Measurements from ENCODE around the gene TUBB2B. TPM values are rescaled to one million over a fixed set of nuclear protein-coding genes. Genes with fewer than 3 reads are reported as not detected.

The TUBB2B gene
- total and polyA plus RNA-seq, 9 donors = 0.67 to 3.6 (median 1.1) TPM

- Histone ChIP-seq H3K27me3 (no peaks in the 10 kb centered on the region), H3K4me3 (no peak overlapping the region), H3K36me3 (no peaks in the 10 kb centered on the region), H3K9me3 (no peaks in the 10 kb centered on the region), H3K4me1 (ENCODE audit: insufficient read depth) (peaks cover 14% of the 10 kb centered on the region), H3K27ac (no peak overlapping the region)
- intact Hi-C loops (cut with DNase I) = no loop called here
- TF ChIP-seq POLR2A (IDR thresholded peaks at IDR 0.05) (no peak), EP300 (IDR thresholded peaks at IDR 0.05) (no peak), CTCF (IDR thresholded peaks at IDR 0.05) (no peak)
- DNase-seq = no peak
- WGBS, 3 donors = 81 to 89% (median 87%) methylated on average over 3 of the region's 3 CpGs
Measured at GRCh38 chr6:3264356-3264755, 36.9 kb upstream of the TUBB2B start.

- 85 to 86% (median 86%) methylated on average over 6 of the region's 6 CpGs for WGBS, 3 donors
- no peak for TF ChIP-seq POLR2A (IDR thresholded peaks at IDR 0.05)
- TF ChIP-seq CTCF (IDR thresholded peaks at IDR 0.05) = no peak
- TF ChIP-seq EP300 (IDR thresholded peaks at IDR 0.05) = no peak
Measured at GRCh38 chr6:3263096-3263495, 35.6 kb upstream of the TUBB2B start.

GRCh38 chr6:3261921-3262320 is 34.5 kb upstream of the TUBB2B start:
- Histone ChIP-seq H3K36me3 (no peaks in the 10 kb centered on the region), H3K4me1 (ENCODE audit: insufficient read depth) (peaks cover 14% of the 10 kb centered on the region), H3K27me3 (no peaks in the 10 kb centered on the region), H3K9me3 (no peaks in the 10 kb centered on the region), H3K27ac (no peak overlapping the region), H3K4me3 (no peak overlapping the region)
- WGBS, 3 donors = 45 to 51% (median 46%) methylated on average over 8 of the region's 8 CpGs
- intact Hi-C loops (cut with DNase I) = no loop called here
- DNase-seq = no peak
- TF ChIP-seq CTCF (IDR thresholded peaks at IDR 0.05) (no peak), EP300 (IDR thresholded peaks at IDR 0.05) (no peak), POLR2A (IDR thresholded peaks at IDR 0.05) (no peak)

More at GRCh38 chr6:3263096-3263495, 35.6 kb upstream of the TUBB2B start:
- no peak for DNase-seq
- Histone ChIP-seq H3K9me3 (no peaks in the 10 kb centered on the region), H3K4me3 (no peak overlapping the region), H3K36me3 (no peaks in the 10 kb centered on the region), H3K27ac (no peak overlapping the region), H3K27me3 (no peaks in the 10 kb centered on the region), H3K4me1 (ENCODE audit: insufficient read depth) (peaks cover 14% of the 10 kb centered on the region)
- intact Hi-C loops (cut with DNase I) = no loop called here

GRCh38 chr6:3261518-3261820 is 34.0 kb upstream of the TUBB2B start:
- Histone ChIP-seq H3K9me3 (no peaks in the 10 kb centered on the region), H3K27me3 (no peaks in the 10 kb centered on the region), H3K27ac (no peak overlapping the region), H3K4me1 (ENCODE audit: insufficient read depth) (peaks cover 14% of the 10 kb centered on the region), H3K4me3 (no peak overlapping the region), H3K36me3 (no peaks in the 10 kb centered on the region)
- intact Hi-C loops (cut with DNase I) = no loop called here
- WGBS, 3 donors = 51 to 55% (median 53%) methylated on average over 6 of the region's 6 CpGs
- no peak for TF ChIP-seq CTCF (IDR thresholded peaks at IDR 0.05)
- no peak for TF ChIP-seq EP300 (IDR thresholded peaks at IDR 0.05)
- TF ChIP-seq POLR2A (IDR thresholded peaks at IDR 0.05) = no peak
- no peak for DNase-seq
